B cell (primary cell): ENCODE results near the gene MAN1A2. TPM values are rescaled to one million over a fixed set of nuclear protein-coding genes. Genes with fewer than 3 reads are reported as not detected.

Source experiments
- ATAC-seq: fragments of 200-7000 bp; cut with Tn5 transposase; one replicate; pipeline ENCODE4 v1.10.0; 2021; ENCODE audit warnings: low read depth, mild to moderate bottlenecking, moderate number of reproducible peaks, moderate library complexity
- CTCF ChIA-PET: fragments of 350-600 bp; sonication (Branson Sonifier 250); formaldehyde crosslinking; loops from one replicate; lab custom pipeline; 2021; ENCODE audit warnings: antibody characterized with exemption, inconsistent platforms; lab: Charles Lee
- POLR2A ChIA-PET: fragments of 350-600 bp; sonication (Branson Sonifier 250); formaldehyde crosslinking; loops from one replicate; lab custom pipeline; 2021; ENCODE audit warnings: antibody characterized with exemption; lab: Charles Lee
- DNase-seq: peaks from one replicate; pipeline ENCODE4 v3.0.0; 2013
- H2AFZ ChIP-seq: 2 replicates; pipeline ENCODE4 v1.6.1; 2012; ENCODE audit warnings: mild to moderate bottlenecking, low read depth, low read length; ENCODE audit not compliant: insufficient read depth, poor library complexity, severe bottlenecking
- H3K27ac ChIP-seq, 2 donors: 1 replicate in 1 of 2; 2 replicates in 1 of 2; pipeline ENCODE4 v1.5.1; 2012 to 2013; ENCODE audit warnings: low read length in 2 of 2, mild to moderate bottlenecking in 2 of 2, moderate library complexity in 1 of 2
- H3K27me3 ChIP-seq, 4 experiments: fragments of 200-600 bp in 1 of 4; sonication (generic) in 1 of 4; replicated peaks in 1 of 4; 1 replicate in 2 of 4; 2 replicates in 2 of 4; pipeline versions ENCODE4 v1.6.1 to v1.7.0; 2013 to 2016; ENCODE audit warnings: low read length in 3 of 4, mild to moderate bottlenecking in 2 of 4, mixed read lengths in 1 of 4, moderate library complexity in 1 of 4; ENCODE audit not compliant: insufficient read depth in 4 of 4, control insufficient read depth in 3 of 4; ENCODE audit errors: control extremely low read depth in 1 of 4
- H3K36me3 ChIP-seq, 2 experiments: replicated peaks in 1 of 2; 1 replicate in 1 of 2; 2 replicates in 1 of 2; pipeline versions ENCODE4 v1.6.1 to v1.7.1; 2013; ENCODE audit warnings: low read length in 1 of 2; ENCODE audit not compliant: insufficient read depth in 2 of 2, control insufficient read depth in 1 of 2; ENCODE audit errors: control extremely low read depth in 1 of 2, extremely low read depth in 1 of 2
- H3K4me1 ChIP-seq, 2 donors: fragments of 200-600 bp in 1 of 2; sonication (generic) in 1 of 2; 1 replicate in 1 of 2; 2 replicates in 1 of 2; pipeline versions ENCODE4 v1.5.1 to v1.6.1; 2013 to 2017; ENCODE audit warnings: low read length in 2 of 2; ENCODE audit not compliant: control insufficient read depth in 2 of 2, insufficient read depth in 2 of 2
- H3K4me2 ChIP-seq: replicated peaks from 2 replicates; pipeline ENCODE3; 2012; ENCODE audit warnings: mild to moderate bottlenecking, low read depth, low read length; ENCODE audit not compliant: poor library complexity, severe bottlenecking
- H3K4me3 ChIP-seq, 5 experiments: fragments of 200-600 bp in 1 of 5; sonication (generic) in 1 of 5; 1 replicate in 3 of 5; 2 replicates in 2 of 5; pipeline versions ENCODE4 v1.5.1 to v1.7.0; 2011 to 2016; ENCODE audit warnings: low read length in 4 of 5, mild to moderate bottlenecking in 4 of 5, low read depth in 2 of 5, control low read depth in 1 of 5, moderate library complexity in 1 of 5; ENCODE audit not compliant: insufficient read depth in 1 of 5; ENCODE audit errors: control extremely low read depth in 1 of 5, extremely low read depth in 1 of 5
- H3K79me2 ChIP-seq: fragments of 200-600 bp; sonication (generic); one replicate; pipeline ENCODE4 v1.6.0; 2016; ENCODE audit warnings: low read length; ENCODE audit not compliant: control insufficient read depth, insufficient read depth
- H3K9ac ChIP-seq: fragments of 200-600 bp; sonication (generic); 2 replicates; pipeline ENCODE4 v1.6.1; 2017; ENCODE audit warnings: mild to moderate bottlenecking, low read length, moderate library complexity
- H3K9me3 ChIP-seq, 3 donors: one replicate each; pipeline versions ENCODE4 v1.6.1 to v1.7.1; 2013; ENCODE audit warnings: low read length in 2 of 3; ENCODE audit not compliant: control insufficient read depth in 2 of 3, insufficient read depth in 1 of 3; ENCODE audit errors: control extremely low read depth in 1 of 3
- H4K20me1 ChIP-seq: 2 replicates; pipeline ENCODE4 v1.6.0; 2012; ENCODE audit warnings: mild to moderate bottlenecking, low read length; ENCODE audit not compliant: insufficient read depth, control insufficient read depth, poor library complexity, severe bottlenecking
- H3K27ac Mint-ChIP-seq: one replicate; pipeline ENCODE4 v1.8.0; 2021; ENCODE audit warnings: mixed read lengths
- H3K27me3 Mint-ChIP-seq: one replicate; pipeline ENCODE4 v1.8.0; 2021; ENCODE audit warnings: mixed read lengths
- H3K4me1 Mint-ChIP-seq: one replicate; pipeline ENCODE4 v1.8.0; 2021; ENCODE audit warnings: mixed read lengths
- H3K4me3 Mint-ChIP-seq: one replicate; pipeline ENCODE4 v1.8.0; 2021; ENCODE audit warnings: mixed read lengths
- H3K9me3 Mint-ChIP-seq: one replicate; pipeline ENCODE4 v1.8.0; 2022; ENCODE audit warnings: mixed read lengths; ENCODE audit not compliant: insufficient read depth
- CTCF ChIP-seq: fragments of 200-600 bp; IDR thresholded peaks from one replicate; pipeline ENCODE4 v1.8.0; 2022; ENCODE audit warnings: antibody characterized with exemption, mild to moderate bottlenecking
- EZH2 ChIP-seq: IDR thresholded peaks from 2 replicates; pipeline ENCODE4 v1.6.1; 2012; ENCODE audit warnings: borderline replicate concordance, low read depth, mild to moderate bottlenecking, moderate library complexity, low read length; ENCODE audit not compliant: insufficient read depth, poor library complexity, severe bottlenecking
- WGBS: methylation state at CpG from one replicate; pipeline ENCODE4 v1.1.5; 2013; ENCODE audit warnings: missing lambda C conversion rate; ENCODE audit not compliant: insufficient coverage; 5-methylcytosine and 5-hydroxymethylcytosine counted together
- intact Hi-C: fragments of 100-400 bp; cut with micrococcal nuclease; formaldehyde crosslinking; loops from one replicate; pipeline ENCODE4 v1.10.0; 2022
- polyA plus RNA-seq: library from polyadenylated mRNA; depleted of rRNA; stranded (reverse); fragments of >200 nt; gene quantifications from 2 replicates; pipeline ENCODE4 v1.2.3, GENCODE V29; 2012
- total RNA-seq, 2 donors: library from RNA; stranded (reverse); fragments of 120-200 nt in 1 of 2; gene quantifications; 1 replicate in 1 of 2; 2 replicates in 1 of 2; pipeline versions ENCODE4 v1.2.3 to v1.2.4, GENCODE V29; 2013 to 2022

Gene MAN1A2
- total and polyA plus RNA-seq, 2 donors (not counting 1 experiment from before 2014, with no cell fraction given) = 4.6 to 55.6 TPM

GRCh38 chr1:117318011-117318410 is 49.2 kb upstream of the MAN1A2 start:
- no peak overlapping the region for H3K9ac ChIP-seq
- Mint-ChIP-seq H3K4me3 (no peak overlapping the region), H3K4me1 (no peaks in the 10 kb centered on the region), H3K27ac (no peak overlapping the region), H3K27me3 (peaks cover 19% of the 10 kb centered on the region), H3K9me3 (no peaks in the 10 kb centered on the region)
- no peak for ATAC-seq
- no peaks in the 10 kb centered on the region for H3K36me3 ChIP-seq
- ChIA-PET POLR2A (no interaction called here), CTCF (no interaction called here)
- H3K27ac ChIP-seq = no peak overlapping the region
- no peaks in the 10 kb centered on the region for H3K79me2 ChIP-seq
- H3K27me3 ChIP-seq = peaks cover 0 to 3% (median 0%) of the 10 kb centered on the region in 4 experiments
- H4K20me1 ChIP-seq = no peaks in the 10 kb centered on the region
- H2AFZ ChIP-seq = no peak overlapping the region
- H3K9me3 ChIP-seq = no peaks in the 10 kb centered on the region
- no peak for DNase-seq
- no peak overlapping the region for H3K4me3 ChIP-seq
- H3K4me2 ChIP-seq = no peak overlapping the region
- TF ChIP-seq CTCF (no peak), EZH2 (no peak)
- no peaks in the 10 kb centered on the region for H3K4me1 ChIP-seq
- no CpG with 5 or more reads among the region's 1 CpG for WGBS
- intact Hi-C loops = no loop called here

GRCh38 chr1:117318426-117318825 is 48.8 kb upstream of the MAN1A2 start:
- no peaks in the 10 kb centered on the region for H3K4me1 ChIP-seq
- intact Hi-C loops = no loop called here
- no peak for DNase-seq
- Mint-ChIP-seq H3K4me1 (no peaks in the 10 kb centered on the region), H3K27ac (no peak overlapping the region), H3K27me3 (peaks cover 20% of the 10 kb centered on the region), H3K9me3 (no peaks in the 10 kb centered on the region), H3K4me3 (no peak overlapping the region)
- peaks cover 0 to 4% (median 2%) of the 10 kb centered on the region in 4 experiments for H3K27me3 ChIP-seq
- POLR2A ChIA-PET = no interaction called here
- no peak overlapping the region for H2AFZ ChIP-seq
- H3K36me3 ChIP-seq = no peaks in the 10 kb centered on the region
- H3K79me2 ChIP-seq = no peaks in the 10 kb centered on the region
- H3K4me2 ChIP-seq = no peak overlapping the region
- H4K20me1 ChIP-seq = no peaks in the 10 kb centered on the region
- H3K9me3 ChIP-seq = no peaks in the 10 kb centered on the region
- no peak for ATAC-seq
- no CpG with 5 or more reads among the region's 3 CpGs for WGBS
- CTCF ChIA-PET = no interaction called here
- no peak overlapping the region for H3K4me3 ChIP-seq
- TF ChIP-seq CTCF = no peak
- TF ChIP-seq EZH2 = no peak
- no peak overlapping the region for H3K9ac ChIP-seq
- no peak overlapping the region for H3K27ac ChIP-seq
